ENCODE data around the gene FOXN4.
"Not testable (repeated sequence)": the region's sequence is repeated elsewhere in the genome, so short reads cannot be mapped to it uniquely, and the experiment has no call there.

The FOXN4 gene

GRCh38 chr12:109308534-109309380, at the start of gene FOXN4:
TSS of gene FOXN4 (minus strand) at chr12:109309284. CDS start at chr12:109308321, 963 bp downstream.
- in situ Hi-C loops (cut with HindIII; ENCODE audit: low sequenced_read_pairs) = no loop called here

DNA sequence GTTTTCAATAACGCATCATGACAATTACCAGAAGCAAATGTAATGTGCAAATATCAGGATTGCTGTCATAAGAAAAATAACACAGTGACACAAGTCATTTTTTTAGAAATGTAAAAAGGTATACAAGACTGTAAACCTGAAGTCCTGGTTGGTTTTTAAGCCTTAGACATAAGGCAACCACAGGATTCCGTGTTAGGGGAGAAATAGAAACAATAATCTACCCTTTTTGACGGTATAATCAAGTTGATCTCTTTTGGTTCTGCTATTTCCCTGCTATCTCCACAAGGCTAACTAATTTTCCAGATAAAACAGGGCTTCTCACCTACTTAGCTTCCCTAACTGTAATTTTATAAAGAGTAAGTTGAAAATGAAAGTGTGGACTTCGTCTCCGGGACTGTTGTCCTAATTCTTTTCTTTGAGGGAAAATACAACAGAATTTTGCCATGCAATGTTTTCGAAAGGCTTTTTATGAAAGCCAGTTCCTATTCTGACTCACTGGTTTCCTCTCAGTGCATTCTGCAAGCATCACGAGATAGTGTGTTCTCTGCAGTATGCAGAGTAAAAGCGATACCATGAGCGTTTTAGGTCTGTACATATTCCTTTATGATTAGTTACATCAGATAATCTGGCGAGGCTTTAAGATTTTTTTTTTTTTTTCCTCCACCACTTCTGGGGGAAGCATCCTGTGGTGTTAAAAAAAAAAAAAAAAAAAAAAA, 49.2 kb upstream of the FOXN4 start:
- in situ Hi-C loops (cut with HindIII; ENCODE audit: low sequenced_read_pairs) = no loop called here

DNA sequence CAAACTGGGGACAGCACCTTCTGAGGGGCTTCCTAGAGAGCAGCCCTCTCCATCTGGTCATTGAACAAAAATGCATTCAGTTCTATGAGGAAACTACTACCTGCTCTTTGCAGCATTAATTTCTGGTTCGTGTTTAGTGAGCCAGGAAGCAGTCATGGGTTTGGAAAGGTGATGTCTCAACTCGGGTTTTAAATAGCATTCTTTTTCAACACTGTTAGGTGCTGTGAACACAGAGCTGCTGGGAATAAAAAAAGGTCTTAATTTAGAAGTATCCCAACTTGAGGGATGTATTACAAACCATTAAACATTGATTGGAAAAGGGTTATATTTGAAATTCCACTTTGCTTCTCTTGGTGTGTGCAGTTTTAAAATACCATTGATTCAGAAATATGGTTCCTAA, 47.9 kb upstream of the FOXN4 start:
- in situ Hi-C loops (cut with HindIII; ENCODE audit: low sequenced_read_pairs) = no loop called here

GRCh38 chr12:109356577-109356976, 47.5 kb upstream of the FOXN4 start:
- in situ Hi-C loops (cut with HindIII; ENCODE audit: low sequenced_read_pairs) = no loop called here

DNA sequence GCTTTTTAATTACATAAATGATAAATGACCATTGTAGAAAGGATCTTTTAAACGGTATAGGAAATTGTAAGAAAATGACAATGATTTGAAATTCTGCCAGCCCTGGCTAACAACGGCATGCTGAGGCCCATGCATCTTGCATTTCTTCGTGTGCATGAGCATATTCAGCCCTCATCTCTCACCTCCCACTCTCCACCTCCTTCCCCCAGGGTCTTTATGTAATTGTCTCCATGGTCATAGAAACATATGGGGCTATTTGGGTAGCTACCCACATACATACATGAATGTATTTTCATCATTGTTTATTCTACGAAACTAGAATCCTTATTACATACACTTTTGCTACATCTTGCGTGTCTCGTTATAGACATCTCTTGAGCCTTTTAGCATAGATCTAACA, 43.1 kb upstream of the FOXN4 start:
- in situ Hi-C loops (cut with HindIII; ENCODE audit: low sequenced_read_pairs) = no loop called here

DNA sequence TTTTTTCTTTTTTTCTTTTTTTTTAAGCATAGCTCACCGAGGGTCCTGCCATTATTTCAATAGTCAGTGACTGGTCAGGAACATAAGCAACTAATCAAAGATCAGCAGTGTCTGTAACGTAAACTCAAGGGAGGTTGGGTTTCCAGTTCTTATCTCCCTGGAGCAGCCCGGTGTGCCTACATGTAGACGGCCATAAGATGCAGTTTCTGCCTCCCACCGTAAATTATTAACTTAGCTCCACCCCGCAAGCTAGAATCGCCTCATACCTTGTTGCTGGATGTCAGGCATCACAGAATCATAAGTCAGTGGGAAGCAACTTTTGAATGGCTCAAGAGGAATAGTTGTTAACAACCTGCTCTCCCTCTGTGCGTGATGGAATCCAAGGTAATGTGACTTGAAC, 38.5 kb upstream of the FOXN4 start, which contains the start of gene MYO1H:
Gene MYO1H (plus strand): TSS at position 312 of the 400 bp plus-strand sequence. CDS start 61 bp downstream, at position 373.
- in situ Hi-C loops (cut with HindIII; ENCODE audit: low sequenced_read_pairs) = no loop called here

DNA sequence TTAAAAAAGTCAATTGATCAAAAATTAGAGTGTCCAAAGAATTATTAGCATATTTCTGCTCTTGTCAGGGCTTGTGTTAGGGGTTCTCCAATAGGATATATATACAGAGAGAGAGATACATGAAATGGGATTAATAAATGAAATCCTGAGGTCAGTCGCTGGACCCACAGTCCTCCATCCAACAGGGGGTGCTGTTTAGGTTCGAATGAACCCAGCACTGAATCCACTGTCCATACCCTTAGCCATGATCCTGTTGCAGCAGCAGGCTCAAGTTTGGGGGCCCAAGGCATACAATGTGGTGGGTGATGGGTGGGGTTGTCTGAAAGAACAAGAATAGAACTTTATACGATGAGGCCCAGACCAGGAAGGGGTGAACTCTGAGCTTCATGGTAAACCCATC, 37.8 kb upstream of the FOXN4 start:
- in situ Hi-C loops (cut with HindIII; ENCODE audit: low sequenced_read_pairs) = no loop called here

- in situ Hi-C loops (cut with HindIII; ENCODE audit: low sequenced_read_pairs) = no loop called here
These were observed 36.3 kb upstream of the FOXN4 start for GRCh38 chr12:109345428-109345827.

DNA sequence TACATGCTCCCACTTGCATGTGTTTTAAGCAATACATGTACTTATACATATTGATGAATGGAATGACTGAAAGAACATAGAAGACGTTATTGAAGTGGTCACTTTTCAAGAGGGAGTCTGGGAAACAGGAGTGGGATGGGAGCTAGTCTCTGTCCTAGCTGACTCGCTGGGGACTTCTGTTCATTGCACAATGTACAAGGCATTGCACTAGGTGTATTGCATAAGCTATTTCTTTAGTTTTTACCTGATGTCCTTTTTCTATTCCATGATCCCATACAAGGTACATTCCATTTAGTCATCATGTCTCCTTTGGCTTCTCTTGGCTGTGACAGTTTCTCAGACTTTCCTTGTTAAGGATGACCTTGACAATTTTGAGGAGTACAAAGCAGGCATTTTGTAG, 34.6 kb upstream of the FOXN4 start:
- in situ Hi-C loops (cut with HindIII; ENCODE audit: low sequenced_read_pairs) = no loop called here

DNA sequence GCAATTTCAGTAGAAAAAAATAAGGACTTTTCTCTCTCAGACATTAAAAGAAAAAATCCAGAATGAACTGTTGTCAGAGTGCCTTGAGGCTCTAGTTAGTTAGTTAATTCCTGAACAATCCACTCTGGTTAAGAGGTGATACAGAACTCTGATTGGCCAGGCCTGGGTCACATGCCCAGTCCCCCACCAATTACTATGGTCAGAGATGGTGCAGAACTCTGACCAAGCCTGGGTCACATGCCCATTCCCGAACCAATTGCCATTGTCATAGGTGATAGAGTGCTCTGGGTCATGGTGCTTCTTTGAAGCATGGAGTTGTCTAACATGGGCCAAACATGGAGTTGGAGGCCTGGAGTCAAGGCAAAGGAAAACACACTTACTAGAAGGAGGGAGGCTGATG, 27.5 kb upstream of the FOXN4 start:
- in situ Hi-C loops (cut with HindIII; ENCODE audit: low sequenced_read_pairs) = loop anchor here (10.0 kb wide), 1 partner anchor 48 kb away; no protein-coding TSS in a partner anchor

DNA sequence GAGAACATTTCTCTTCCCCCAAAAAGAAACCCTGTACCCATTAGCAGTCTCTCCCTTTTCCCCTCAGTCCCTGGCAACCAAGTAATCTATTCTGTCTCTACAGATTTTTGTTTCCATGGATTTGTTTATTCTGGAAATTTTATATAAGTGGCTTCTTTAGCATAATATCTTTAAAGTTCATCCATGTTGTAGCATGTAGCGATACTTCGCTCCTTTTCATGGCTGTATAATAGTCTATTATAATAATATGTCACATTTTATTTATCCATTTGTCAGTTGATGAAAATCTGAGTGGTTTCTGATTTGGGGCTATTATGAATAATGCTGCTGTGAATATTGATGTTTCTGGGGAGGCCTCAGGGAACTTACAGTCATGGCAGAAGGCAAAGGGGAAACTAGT, 25.8 kb upstream of the FOXN4 start:
- in situ Hi-C loops (cut with HindIII; ENCODE audit: low sequenced_read_pairs) = loop anchor here (5.0 to 10.0 kb wide), 2 partner anchors 50 to 58 kb away; no protein-coding TSS in a partner anchor

DNA sequence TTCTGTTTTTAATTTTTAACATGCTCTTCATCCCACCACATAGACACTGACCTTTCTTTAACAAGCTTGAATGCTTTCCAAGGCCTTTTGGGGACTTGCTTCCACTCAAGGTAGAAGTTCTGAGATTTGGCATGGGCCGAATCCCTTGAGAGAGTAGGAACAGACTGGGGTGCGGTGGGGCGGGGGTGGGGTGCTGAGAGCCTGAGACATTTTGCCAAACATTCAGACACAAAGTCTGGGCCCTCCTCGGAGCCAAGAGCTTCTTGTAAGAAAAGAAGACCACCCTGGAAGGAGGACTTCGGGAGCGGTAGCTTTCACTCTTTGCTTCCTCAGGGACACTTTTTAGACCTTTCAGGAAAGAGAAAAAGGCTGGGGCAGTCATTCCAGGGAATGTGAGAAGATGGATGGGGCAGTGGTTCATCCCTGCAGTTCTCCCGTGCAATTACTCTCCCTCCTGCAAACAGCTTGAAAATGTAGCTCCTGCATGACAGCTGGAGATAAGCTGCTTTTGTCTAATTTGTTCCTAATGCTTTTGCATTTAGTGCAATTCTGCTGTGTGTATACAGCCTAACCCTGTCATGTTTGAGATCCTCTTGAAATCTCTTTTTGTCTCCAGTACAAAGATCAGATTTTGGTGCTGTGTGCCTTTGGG, 22.3 kb upstream of the FOXN4 start:
- in situ Hi-C loops (cut with HindIII; ENCODE audit: low sequenced_read_pairs) = loop anchor here (5.0 to 10.0 kb wide), 2 partner anchors 53 to 54 kb away; no protein-coding TSS in a partner anchor

- in situ Hi-C loops (cut with HindIII; ENCODE audit: low sequenced_read_pairs) = loop anchor here (5.0 to 10.0 kb wide), 2 partner anchors 53 to 54 kb away; no protein-coding TSS in a partner anchor
These were observed 21.5 kb upstream of the FOXN4 start for GRCh38 chr12:109330282-109331230.

DNA sequence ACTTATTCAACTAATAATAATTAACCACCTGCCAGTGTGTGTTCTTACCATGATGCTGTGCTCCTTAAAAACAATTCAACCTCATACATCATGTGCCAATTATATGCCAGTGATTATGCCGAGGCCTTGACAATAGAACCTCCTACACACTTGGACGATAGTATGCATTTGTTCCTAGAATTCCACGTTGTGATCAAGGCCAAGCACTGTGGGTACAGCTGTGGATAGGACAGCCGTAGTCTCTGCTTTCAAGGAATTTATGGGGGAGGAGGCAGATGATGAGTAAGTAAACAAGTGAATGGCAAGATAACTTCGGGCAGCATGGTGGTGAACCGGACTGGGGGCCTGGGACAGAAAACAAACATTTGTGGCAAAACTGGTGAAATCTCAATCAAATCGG, 20.6 kb upstream of the FOXN4 start:
- in situ Hi-C loops (cut with HindIII; ENCODE audit: low sequenced_read_pairs) = loop anchor here (5.0 to 10.0 kb wide), 2 partner anchors 52 to 55 kb away; no protein-coding TSS in a partner anchor

DNA sequence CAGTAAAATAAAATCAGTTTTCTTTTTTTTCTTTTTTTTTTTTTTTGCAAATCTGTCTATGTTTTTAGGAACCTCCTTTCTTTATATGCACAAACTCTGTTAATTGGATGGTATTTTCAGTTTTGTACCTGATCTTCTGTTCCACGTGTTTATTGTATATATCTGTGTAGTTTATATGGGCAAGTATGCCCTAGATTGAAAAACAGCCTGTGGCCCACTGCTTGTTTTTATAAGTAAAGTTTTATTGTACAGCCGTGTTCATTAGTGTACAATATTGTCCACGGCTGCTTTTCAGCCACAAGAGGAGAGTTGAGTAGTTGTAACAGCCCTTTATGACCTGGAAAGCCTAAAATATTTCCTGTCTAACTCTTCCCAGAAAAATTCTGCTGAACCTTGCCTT, 19.9 kb upstream of the FOXN4 start:
- in situ Hi-C loops (cut with HindIII; ENCODE audit: low sequenced_read_pairs) = no loop called here

DNA sequence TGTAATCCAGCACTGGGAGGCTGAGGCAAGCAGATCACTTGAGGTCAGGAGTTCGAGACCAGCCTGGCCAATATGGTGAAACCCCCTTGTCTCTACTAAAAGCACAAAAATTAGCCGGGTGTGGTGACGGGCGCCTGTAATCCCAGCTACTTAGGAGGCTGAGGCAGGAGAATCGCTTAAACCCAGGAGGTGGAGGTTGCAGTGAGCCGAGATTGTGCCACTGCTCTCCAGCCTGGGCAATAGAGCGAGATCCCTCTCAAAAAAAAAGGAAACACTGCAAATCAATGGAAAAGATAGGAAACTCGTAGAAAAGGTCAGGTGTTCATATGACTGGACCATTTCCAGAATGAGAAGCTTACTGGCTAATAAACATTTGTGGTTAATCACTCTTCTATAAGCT, 12.2 kb upstream of the FOXN4 start:
- in situ Hi-C loops (cut with HindIII; ENCODE audit: low sequenced_read_pairs) = not testable (repeated sequence)

GRCh38 chr12:109310247-109311125, 1.4 kb upstream of the FOXN4 start:
- in situ Hi-C loops (cut with HindIII; ENCODE audit: low sequenced_read_pairs) = no loop called here

DNA sequence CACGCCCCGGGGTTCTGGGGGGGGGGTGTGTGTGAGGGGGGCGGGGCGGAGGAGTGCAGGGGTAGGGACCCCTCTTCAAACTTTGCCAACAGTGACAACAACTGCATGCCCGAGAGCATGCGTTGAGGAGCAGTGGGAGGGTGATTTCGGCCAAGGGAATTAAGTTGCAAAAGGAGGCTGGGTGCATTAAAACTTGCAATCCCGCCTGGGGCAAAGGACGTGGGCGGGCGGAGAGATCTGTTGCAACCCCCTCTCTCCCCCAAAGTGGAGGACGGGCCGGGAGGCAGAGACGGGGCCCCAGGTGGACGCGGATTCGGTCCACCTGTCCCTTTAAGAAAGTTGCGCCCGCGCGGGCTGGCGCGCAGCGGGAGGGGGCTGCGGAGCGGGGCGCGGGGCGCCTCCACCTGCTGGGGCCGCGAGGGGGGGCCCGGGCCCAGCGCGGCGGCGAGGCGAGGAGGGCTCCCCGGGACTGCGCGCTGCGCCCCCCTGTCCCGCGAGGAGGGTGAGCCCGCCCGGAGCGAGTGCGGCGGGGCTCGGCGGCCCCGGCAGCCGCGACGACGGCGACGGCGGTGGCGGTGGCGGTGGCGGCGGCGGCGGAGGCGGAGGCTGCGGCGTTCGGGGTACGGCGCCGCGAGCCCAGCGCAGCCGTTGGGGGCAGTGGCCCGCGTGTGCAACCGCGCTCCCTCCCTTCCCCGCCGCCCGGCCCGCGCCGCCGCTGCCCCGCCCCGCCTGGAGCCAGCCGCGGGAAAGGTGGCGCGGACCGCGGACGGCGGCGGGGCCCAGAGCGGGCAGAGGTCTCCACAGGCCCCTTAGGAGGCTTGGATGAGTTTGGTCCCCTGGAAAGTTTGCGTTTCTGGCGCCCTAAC, 530 bp upstream of the FOXN4 start:
- in situ Hi-C loops (cut with HindIII; ENCODE audit: low sequenced_read_pairs) = no loop called here
